H1 (cell line): Measurements from ENCODE around the gene FAT1. TPM values are rescaled to one million over a fixed set of nuclear protein-coding genes. Genes with fewer than 3 reads are reported as not detected.

Source experiments
- CTCF ChIA-PET: fragments of 300-600 bp; sonication (Branson Sonifier 250); formaldehyde crosslinking; loops from one replicate; lab custom pipeline; 2021; ENCODE audit not compliant: partially characterized antibody; lab: Charles Lee
- POLR2A ChIA-PET: fragments of 300-600 bp; sonication (Branson Sonifier 250); formaldehyde crosslinking; loops from one replicate; lab custom pipeline; 2021; ENCODE audit warnings: inconsistent platforms; ENCODE audit not compliant: partially characterized antibody; lab: Charles Lee
- DNase-seq, 2 experiments: peaks; one replicate each; pipeline versions ENCODE4 v3.0.0 to v3.0.0-alpha.2; 2010 to 2022; ENCODE audit warnings: low spot score in 2 of 2, low read depth in 1 of 2, mixed read lengths in 1 of 2
- FAIRE-seq: peaks from 2 replicates; lab custom pipeline; 2011; peaks lifted over from hg19 to GRCh38; lab: Jason Lieb, UNC
- H2AFZ ChIP-seq: 2 replicates; pipeline ENCODE4 v1.8.1; 2012; ENCODE audit warnings: low read length, inconsistent platforms
- H2AK5ac ChIP-seq: 2 replicates; pipeline ENCODE4 v1.6.1; 2013; ENCODE audit warnings: low read depth, low read length
- H2BK120ac ChIP-seq: replicated peaks from 2 replicates; pipeline ENCODE3; 2013; ENCODE audit warnings: low read depth, low read length, inconsistent platforms
- H2BK12ac ChIP-seq: 2 replicates; pipeline ENCODE4 v1.6.1; 2013; ENCODE audit warnings: low read depth, low read length
- H2BK15ac ChIP-seq: 2 replicates; pipeline ENCODE4 v1.6.1; 2013; ENCODE audit warnings: low read length
- H2BK20ac ChIP-seq: 2 replicates; pipeline ENCODE4 v1.6.1; 2013; ENCODE audit warnings: low read length
- H2BK5ac ChIP-seq: 2 replicates; pipeline ENCODE4 v1.6.1; 2013; ENCODE audit warnings: low read depth, low read length
- H3K14ac ChIP-seq: 2 replicates; pipeline ENCODE4 v1.6.1; 2013; ENCODE audit warnings: inconsistent platforms; ENCODE audit not compliant: insufficient read length
- H3K18ac ChIP-seq: 2 replicates; pipeline ENCODE4 v1.6.1; 2013; ENCODE audit warnings: low read length; ENCODE audit errors: extremely low read depth
- H3K23ac ChIP-seq: 2 replicates; pipeline ENCODE4 v1.6.1; 2013; ENCODE audit warnings: inconsistent platforms; ENCODE audit not compliant: insufficient read length
- H3K23me2 ChIP-seq: 2 replicates; pipeline ENCODE4 v1.6.1; 2013; ENCODE audit warnings: low read depth, low read length
- H3K27ac ChIP-seq: 2 replicates; pipeline ENCODE4 v1.6.1; 2011; ENCODE audit warnings: low read depth, low read length, inconsistent platforms
- H3K27me3 ChIP-seq, 4 experiments: replicated peaks in 1 of 4; 1 replicate in 1 of 4; 2 replicates in 3 of 4; pipeline versions ENCODE4 v1.6.1 to v1.8.1; 2011 to 2013; ENCODE audit warnings: low read length in 3 of 4, mild to moderate bottlenecking in 3 of 4, inconsistent platforms in 2 of 4, mixed read lengths in 2 of 4, moderate library complexity in 1 of 4; ENCODE audit not compliant: control insufficient read depth in 3 of 4, insufficient read depth in 3 of 4; ENCODE audit errors: extremely low read depth in 1 of 4
- H3K36me3 ChIP-seq, 4 experiments: 2 replicates each; pipeline versions ENCODE4 v1.6.1 to v1.8.1; 2011 to 2013; ENCODE audit warnings: mild to moderate bottlenecking in 4 of 4, low read length in 3 of 4, moderate library complexity in 2 of 4, control low read depth in 1 of 4, inconsistent platforms in 1 of 4; ENCODE audit not compliant: insufficient read depth in 4 of 4, control insufficient read depth in 2 of 4
- H3K4ac ChIP-seq: replicated peaks from 2 replicates; pipeline ENCODE3; 2013; ENCODE audit warnings: low read length, low read depth, mixed read lengths, inconsistent platforms; ENCODE audit not compliant: insufficient read length
- H3K4me1 ChIP-seq, 4 experiments: replicated peaks in 1 of 4; 1 replicate in 1 of 4; 2 replicates in 3 of 4; pipeline versions ENCODE4 v1.6.1 to v1.8.1; 2011 to 2013; ENCODE audit warnings: low read length in 3 of 4, inconsistent platforms in 2 of 4, mixed read lengths in 1 of 4; ENCODE audit not compliant: insufficient read depth in 4 of 4, control insufficient read depth in 3 of 4
- H3K4me2 ChIP-seq, 2 experiments: 2 replicates each; pipeline versions ENCODE4 v1.6.1 to v1.8.1; 2011 to 2013; ENCODE audit warnings: low read depth in 2 of 2, low read length in 2 of 2, control low read depth in 1 of 2, inconsistent platforms in 1 of 2, mild to moderate bottlenecking in 1 of 2; ENCODE audit not compliant: insufficient read depth in 1 of 2
- H3K4me3 ChIP-seq, 4 experiments: fragments of 200-600, 300-600 bp in 1 of 4; sonication (generic), shearing (Covaris generic), sonication (Bioruptor Twin) in 1 of 4; 2 replicates each; pipeline versions ENCODE4 v1.5.1 to v1.8.1; 2011 to 2016; ENCODE audit warnings: low read length in 4 of 4, low read depth in 3 of 4, control low read depth in 2 of 4, inconsistent platforms in 2 of 4, mild to moderate bottlenecking in 2 of 4, mixed read lengths in 1 of 4, moderate library complexity in 1 of 4; ENCODE audit not compliant: insufficient read depth in 2 of 4; ENCODE audit errors: extremely low read depth in 1 of 4
- H3K56ac ChIP-seq: replicated peaks from 2 replicates; pipeline ENCODE3; 2013; ENCODE audit warnings: low read depth, mild to moderate bottlenecking, mixed read lengths, low read length, inconsistent platforms; ENCODE audit not compliant: insufficient read length
- H3K79me1 ChIP-seq: 2 replicates; pipeline ENCODE4 v1.6.1; 2013; ENCODE audit warnings: low read depth, low read length, control low read depth
- H3K79me2 ChIP-seq, 2 experiments: 2 replicates each; pipeline versions ENCODE4 v1.6.1 to v1.8.1; 2012 to 2013; ENCODE audit warnings: low read length in 2 of 2, mild to moderate bottlenecking in 2 of 2, inconsistent platforms in 1 of 2; ENCODE audit not compliant: insufficient read depth in 2 of 2, control insufficient read depth in 1 of 2
- H3K9ac ChIP-seq, 4 experiments: replicated peaks in 1 of 4; 1 replicate in 1 of 4; 2 replicates in 3 of 4; pipeline versions ENCODE4 v1.6.1 to v1.8.1; 2011 to 2013; ENCODE audit warnings: low read depth in 3 of 4, low read length in 3 of 4, control low read depth in 2 of 4, mild to moderate bottlenecking in 2 of 4, moderate library complexity in 2 of 4, inconsistent platforms in 1 of 4; ENCODE audit errors: extremely low read depth in 1 of 4
- H3K9me3 ChIP-seq, 2 experiments: 2 replicates each; pipeline versions ENCODE4 v1.6.1 to v1.8.1; 2012 to 2013; ENCODE audit warnings: mild to moderate bottlenecking in 2 of 2, moderate library complexity in 2 of 2, control low read depth in 1 of 2, inconsistent platforms in 1 of 2, low read depth in 1 of 2, low read length in 1 of 2, mixed read lengths in 1 of 2; ENCODE audit not compliant: insufficient read depth in 2 of 2
- H4K20me1 ChIP-seq, 2 experiments: replicated peaks in 1 of 2; 2 replicates each; pipeline versions ENCODE3 to v1.8.1; 2011 to 2013; ENCODE audit warnings: inconsistent platforms in 2 of 2, low read length in 2 of 2, mild to moderate bottlenecking in 1 of 2; ENCODE audit not compliant: insufficient read depth in 2 of 2, control insufficient read depth in 1 of 2
- H4K5ac ChIP-seq: 2 replicates; pipeline ENCODE4 v1.6.1; 2013; ENCODE audit warnings: low read length, low read depth, mixed read lengths, inconsistent platforms; ENCODE audit not compliant: insufficient read length
- H4K8ac ChIP-seq: 2 replicates; pipeline ENCODE4 v1.8.0; 2013; ENCODE audit warnings: mild to moderate bottlenecking, moderate library complexity, low read length, inconsistent platforms; ENCODE audit not compliant: insufficient read depth; ENCODE audit errors: extremely low read depth
- H4K91ac ChIP-seq: replicated peaks from 2 replicates; pipeline ENCODE3; 2013; ENCODE audit warnings: low read length, mixed read lengths, inconsistent platforms; ENCODE audit not compliant: insufficient read length
- ASH2L ChIP-seq: fragments of 200-600, 300-600 bp; sonication (generic); IDR thresholded peaks from one replicate; pipeline ENCODE4 v1.7.1; 2017; ENCODE audit warnings: low read length
- CTBP2 ChIP-seq: IDR thresholded peaks from 2 replicates; pipeline ENCODE4 v1.7.0; 2011; ENCODE audit warnings: borderline replicate concordance, mild to moderate bottlenecking, moderate library complexity, mixed read lengths, low read length; ENCODE audit not compliant: insufficient read depth, insufficient read length
- EGR1 ChIP-seq: IDR thresholded peaks from 2 replicates; pipeline ENCODE4 v1.6.1; 2011; ENCODE audit warnings: low read depth, low read length, borderline replicate concordance
- MAFK ChIP-seq: IDR thresholded peaks from 2 replicates; pipeline ENCODE4 v1.6.1; 2012; ENCODE audit warnings: low read depth, mild to moderate bottlenecking, improper control_type of control experiment, low read length
- POU5F1 ChIP-seq: IDR thresholded peaks from 2 replicates; pipeline ENCODE4 v1.6.1; 2011; ENCODE audit warnings: low read depth, mild to moderate bottlenecking, low read length, moderate library complexity
- RNF2 ChIP-seq: fragments of 200-900, 300-1000 bp; sonication (generic); IDR thresholded peaks from 2 replicates; pipeline ENCODE4 v1.7.1; 2016; ENCODE audit warnings: borderline replicate concordance, low read depth, mild to moderate bottlenecking, antibody characterized with exemption, low read length; ENCODE audit not compliant: poor library complexity, severe bottlenecking; ENCODE audit errors: missing control alignments
- SIRT6 ChIP-seq: IDR thresholded peaks from one replicate; pipeline ENCODE4 v1.7.1; 2012; ENCODE audit warnings: low read length, inconsistent platforms
- TAF7 ChIP-seq: optimal IDR thresholded peaks from 2 replicates; pipeline ENCODE3; 2011; ENCODE audit warnings: low read depth, mild to moderate bottlenecking, inconsistent platforms, low read length, moderate library complexity, borderline replicate concordance
- TBP ChIP-seq: IDR thresholded peaks from 2 replicates; pipeline ENCODE4 v1.6.1; 2011; ENCODE audit warnings: low read depth, low read length, improper control_type of control experiment
- ZNF274 ChIP-seq: IDR thresholded peaks from 2 replicates; pipeline ENCODE4 v1.7.0; 2012; ENCODE audit warnings: low read length, borderline replicate concordance; ENCODE audit errors: extremely low read depth
- WGBS, 2 experiments: shearing (Covaris generic) in 1 of 2; methylation state at CpG; one replicate each; pipeline versions ENCODE4 v1.1.6 to v1.1.7; 2013 to 2015; ENCODE audit warnings: low lambda C conversion rate in 2 of 2, mixed read lengths in 2 of 2, inconsistent platforms in 1 of 2, low coverage in 1 of 2, missing lambda C conversion rate in 1 of 2; ENCODE audit not compliant: insufficient replicate concordance in 2 of 2, insufficient coverage in 1 of 2, insufficient read length in 1 of 2; ENCODE audit errors: extremely low coverage in 1 of 2, missing lambda C conversion rate in 1 of 2; 5-methylcytosine and 5-hydroxymethylcytosine counted together
- polyA plus RNA-seq, 7 experiments: library from polyadenylated mRNA; depleted of rRNA in 3 of 7; stranded (reverse) in 5 of 7; unstranded in 2 of 7; fragments of >200 nt in 5 of 7; fragments of 200-250 nt in 2 of 7; gene quantifications; 1 replicate in 5 of 7; 2 replicates in 1 of 7; 4 replicates in 1 of 7; pipeline versions ENCODE4 v1.2.1 to v1.2.3, GENCODE V29; 2011 to 2013; ENCODE audit warnings: missing spikeins in 2 of 7, mixed read lengths in 2 of 7
- total RNA-seq: library from RNA; stranded (reverse); fragmentation: NEBNext Ultra II Directional; extraction: Animal tissue kit (Norgen Biotek cat#: 25700); gene quantifications from 2 replicates; pipeline ENCODE4 v1.2.1, GENCODE V29; 2021

The FAT1 gene
- total and polyA plus RNA-seq, 2 of the 8 experiments (the other 6 are each of a cell fraction or from before 2014, with no cell fraction given) = 94.4 to 137 TPM

DNA sequence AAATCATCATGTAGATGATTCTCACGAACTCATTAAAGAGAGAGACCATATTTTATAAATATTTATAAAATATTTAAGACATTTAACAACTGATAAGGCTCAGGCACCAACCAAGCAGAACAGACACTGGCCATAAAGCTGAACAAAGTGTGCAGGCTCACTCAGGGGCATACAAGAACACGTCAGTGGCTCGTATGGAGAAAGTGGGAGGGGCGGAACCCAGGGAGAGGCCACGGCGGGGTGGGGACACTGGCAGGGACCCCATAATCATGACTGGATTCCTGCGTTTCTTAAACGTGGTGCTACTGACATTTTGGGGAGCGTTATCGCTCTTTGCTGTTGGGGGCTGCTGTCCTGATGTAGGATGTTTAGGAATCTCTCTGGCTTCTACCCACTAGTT lies 31.3 kb upstream of the FAT1 start:
- Histone ChIP-seq H4K8ac (no peak overlapping the region), H3K9ac (no peak overlapping the region), H3K4me3 (no peak overlapping the region), H2BK15ac (no peak overlapping the region), H3K4ac (no peak overlapping the region), H2BK12ac (no peak overlapping the region), H4K20me1 (no peaks in the 10 kb centered on the region), H2BK20ac (no peak overlapping the region), H3K27ac (no peak overlapping the region), H3K27me3 (no peaks in the 10 kb centered on the region), H4K5ac (no peak overlapping the region), H2AFZ (no peak overlapping the region), H2BK120ac (no peak overlapping the region), H3K14ac (no peak overlapping the region), H3K4me1 (no peaks in the 10 kb centered on the region; a peak in 1 of 7 replicates), H3K23me2 (no peaks in the 10 kb centered on the region), H3K56ac (no peak overlapping the region), H3K4me2 (no peak overlapping the region), H3K18ac (no peak overlapping the region), H3K36me3 (no peaks in the 10 kb centered on the region), H3K79me1 (no peaks in the 10 kb centered on the region), H4K91ac (no peak overlapping the region), H2BK5ac (no peak overlapping the region), H3K79me2 (no peaks in the 10 kb centered on the region), H2AK5ac (no peak overlapping the region), H3K9me3 (no peaks in the 10 kb centered on the region), H3K23ac (no peak overlapping the region)
- 88% methylated on average over 10 of the region's 10 CpGs; no CpG with 5 or more reads in 1 of the 2 experiments for WGBS, 2 experiments
- DNase-seq = no peak
- no peak for FAIRE-seq
- TF ChIP-seq CTBP2 (no peak), TAF7 (no peak), ASH2L (no peak), EGR1 (no peak), ZNF274 (no peak), SIRT6 (no peak), POU5F1 (no peak), TBP (no peak), RNF2 (no peak), MAFK (no peak)
- POLR2A ChIA-PET = no interaction called here
- CTCF ChIA-PET = no interaction called here
